GM12801 (cell line): ENCODE measurements around the gene AP1S3.

ENCODE experiments used
- CTCF ChIP-seq: IDR thresholded peaks from one replicate; pipeline ENCODE4 v1.5.1; 2011; ENCODE audit warnings: control low read depth; ENCODE audit not compliant: insufficient read length; ENCODE audit errors: extremely low read depth

Gene AP1S3

GRCh38 chr2:223813329-223813728 is 24.1 kb downstream of the AP1S3 start:
- no peak for TF ChIP-seq CTCF

DNA sequence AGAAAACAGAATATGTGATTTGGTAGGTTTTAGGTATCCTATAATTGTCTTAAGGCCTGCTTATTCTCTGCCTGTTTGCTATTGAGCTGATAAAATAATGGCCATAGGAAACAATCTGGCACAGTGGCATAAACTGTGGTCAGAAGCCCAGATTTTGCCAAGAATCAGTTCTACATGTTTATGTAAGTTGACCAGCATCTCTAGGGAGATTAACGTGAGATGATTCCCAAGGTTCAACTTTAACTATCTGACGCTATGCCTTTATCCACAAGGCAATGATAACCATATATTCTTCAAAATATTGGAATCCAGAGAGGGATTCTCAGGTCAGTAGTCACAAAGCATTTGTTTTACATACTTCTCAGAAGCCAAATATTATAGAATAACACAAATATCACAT is 25.6 kb downstream of the AP1S3 start:
- no peak for TF ChIP-seq CTCF

- no peak for TF ChIP-seq CTCF
Observed at GRCh38 chr2:223805008-223805407, 32.4 kb downstream of the AP1S3 start.

- TF ChIP-seq CTCF = no peak
Observed at GRCh38 chr2:223801736-223802135, 35.6 kb downstream of the AP1S3 start.

GRCh38 chr2:223800908-223801307 is 36.5 kb downstream of the AP1S3 start:
- TF ChIP-seq CTCF = no peak

- TF ChIP-seq CTCF = no peak
Observed at GRCh38 chr2:223797811-223798721, 39.3 kb downstream of the AP1S3 start.

DNA sequence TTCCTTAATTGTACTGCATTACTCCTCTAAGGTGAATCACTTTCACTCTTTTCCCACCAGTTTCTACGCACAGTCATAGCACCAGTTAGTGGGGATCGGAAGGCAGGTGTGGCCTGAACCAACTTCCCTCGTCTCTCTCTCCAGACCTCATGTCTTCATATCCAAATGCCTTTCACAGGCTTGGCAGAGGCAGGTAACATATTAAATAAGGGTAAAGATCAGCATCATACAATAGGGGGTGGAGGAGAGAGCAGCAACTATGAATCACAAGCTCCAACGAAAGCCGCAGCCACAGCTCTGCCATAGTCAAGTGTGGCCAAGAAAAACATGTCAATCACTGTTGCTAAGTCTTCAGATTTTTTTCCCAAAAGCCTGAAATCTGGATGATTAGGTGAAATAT is 40.3 kb downstream of the AP1S3 start:
- TF ChIP-seq CTCF = no peak
